ENCODE data around the gene GMEB1. TPM values are rescaled to one million over a fixed set of nuclear protein-coding genes. Genes with fewer than 3 reads are reported as not detected.
A peak's percentile ranks its signal among the peaks of the same experiment; 100 is the strongest.
"Not testable (repeated sequence)": the region's sequence is repeated elsewhere in the genome, so short reads cannot be mapped to it uniquely, and the experiment has no call there.

The GMEB1 gene
- total RNA-seq, 3 donors from 2014 or later (not counting 1 experiment from before 2014, with no cell fraction given): 26.1 to 29.1 (median 28.3) TPM

DNA sequence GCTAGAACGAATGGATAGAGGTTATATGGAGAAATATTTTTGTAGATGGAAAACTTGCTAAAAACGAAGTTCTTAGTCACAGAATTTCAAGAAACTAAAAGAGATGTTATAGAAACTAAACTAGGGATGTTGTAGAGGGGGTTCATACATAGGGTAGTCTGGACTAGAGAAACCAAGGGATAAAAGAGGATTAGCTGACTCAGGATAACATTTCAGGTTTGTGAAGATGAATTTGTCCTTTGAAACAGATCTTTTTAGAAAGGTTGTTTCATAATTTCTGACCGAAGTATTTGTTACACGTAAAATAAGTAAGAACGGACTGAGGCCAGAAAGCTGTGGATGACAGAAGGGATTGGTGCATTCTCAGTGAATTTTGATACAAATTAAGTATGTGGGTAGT lies 81.7 kb downstream of the GMEB1 start:
- TF ChIP-seq, protein P1, sequence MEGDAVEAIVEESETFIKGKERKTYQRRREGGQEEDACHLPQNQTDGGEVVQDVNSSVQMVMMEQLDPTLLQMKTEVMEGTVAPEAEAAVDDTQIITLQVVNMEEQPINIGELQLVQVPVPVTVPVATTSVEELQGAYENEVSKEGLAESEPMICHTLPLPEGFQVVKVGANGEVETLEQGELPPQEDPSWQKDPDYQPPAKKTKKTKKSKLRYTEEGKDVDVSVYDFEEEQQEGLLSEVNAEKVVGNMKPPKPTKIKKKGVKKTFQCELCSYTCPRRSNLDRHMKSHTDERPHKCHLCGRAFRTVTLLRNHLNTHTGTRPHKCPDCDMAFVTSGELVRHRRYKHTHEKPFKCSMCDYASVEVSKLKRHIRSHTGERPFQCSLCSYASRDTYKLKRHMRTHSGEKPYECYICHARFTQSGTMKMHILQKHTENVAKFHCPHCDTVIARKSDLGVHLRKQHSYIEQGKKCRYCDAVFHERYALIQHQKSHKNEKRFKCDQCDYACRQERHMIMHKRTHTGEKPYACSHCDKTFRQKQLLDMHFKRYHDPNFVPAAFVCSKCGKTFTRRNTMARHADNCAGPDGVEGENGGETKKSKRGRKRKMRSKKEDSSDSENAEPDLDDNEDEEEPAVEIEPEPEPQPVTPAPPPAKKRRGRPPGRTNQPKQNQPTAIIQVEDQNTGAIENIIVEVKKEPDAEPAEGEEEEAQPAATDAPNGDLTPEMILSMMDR (IDR thresholded peaks at IDR 0.05): no peak
- no peaks in the 10 kb centered on the region for H3K9me3 Mint-ChIP-seq
- peak overlapping the region; percentile 41 to 56 for H3K27ac Mint-ChIP-seq
- peak overlapping the region; percentile 43 for H3K4me3 Mint-ChIP-seq
- intact Hi-C loops (cut with micrococcal nuclease): no loop called here
- Histone ChIP-seq H3K4me1 (ENCODE audit: control insufficient read depth, insufficient read depth, low read length) (peaks cover 52% of the 10 kb centered on the region), H3K36me3 (ENCODE audit: control insufficient read depth, insufficient read depth, low read length) (peaks cover 15% of the 10 kb centered on the region), H3K4me3 (ENCODE audit: low read length) (no peak overlapping the region), H3K27me3 (ENCODE audit: control insufficient read depth, insufficient read depth, low read length) (no peaks in the 10 kb centered on the region), H3K27ac (ENCODE audit: low read length) (no peak overlapping the region), H3K9me3 (ENCODE audit: control insufficient read depth, insufficient read depth, low read length) (no peaks in the 10 kb centered on the region)
- peaks cover 38 to 51% of the 10 kb centered on the region in 2 donors for H3K4me1 Mint-ChIP-seq
- DNase-seq: no peak
- WGBS (ENCODE audit: insufficient coverage): 89% methylated on average over 5 of the region's 5 CpGs
- H3K36me3 Mint-ChIP-seq: no peaks in the 10 kb centered on the region
- H3K27me3 Mint-ChIP-seq (ENCODE audit: low read depth in 2 of 2): no peaks in the 10 kb centered on the region
- ATAC-seq: no peak

DNA sequence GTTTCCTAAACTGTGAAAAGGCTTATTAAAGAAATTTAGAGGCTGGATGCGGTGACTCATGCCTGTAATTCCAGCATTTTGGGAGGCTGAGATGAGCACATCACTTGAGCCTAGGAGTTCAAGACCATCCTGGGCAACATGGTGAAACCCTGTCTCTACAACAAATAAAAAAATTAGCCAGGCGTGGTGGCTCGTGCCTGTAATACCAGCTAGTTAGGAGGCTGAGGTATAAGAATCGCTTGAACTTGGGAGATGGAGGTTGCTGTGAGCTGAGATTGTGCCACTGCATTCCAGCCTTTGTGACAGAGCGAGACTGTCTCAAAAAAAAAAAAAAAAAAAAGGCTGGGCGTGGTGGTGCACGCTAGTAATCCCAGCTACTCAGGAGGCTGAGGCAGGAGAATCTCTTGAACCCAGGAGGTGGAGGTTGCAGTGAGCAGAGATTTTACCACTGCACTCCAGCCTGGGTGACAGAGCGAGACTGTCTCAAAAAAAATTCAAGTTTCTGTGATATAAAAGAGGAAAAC lies 82.2 kb downstream of the GMEB1 start:
- H3K36me3 Mint-ChIP-seq; H3K9me3 ChIP-seq (ENCODE audit: control insufficient read depth, insufficient read depth, low read length); DNase-seq; H3K27me3 Mint-ChIP-seq (ENCODE audit: low read depth in 2 of 2); H3K9me3 Mint-ChIP-seq; ATAC-seq; H3K27me3 ChIP-seq (ENCODE audit: control insufficient read depth, insufficient read depth, low read length); intact Hi-C loops (cut with micrococcal nuclease); H3K4me3 Mint-ChIP-seq; H3K4me3 ChIP-seq (ENCODE audit: low read length); H3K27ac ChIP-seq (ENCODE audit: low read length): not testable (repeated sequence)
- peaks cover 14% of the 10 kb centered on the region for H3K36me3 ChIP-seq (ENCODE audit: control insufficient read depth, insufficient read depth, low read length)
- 91% methylated on average over 7 of the region's 8 CpGs for WGBS (ENCODE audit: insufficient coverage)
- peaks cover 38 to 50% of the 10 kb centered on the region in 2 donors for H3K4me1 Mint-ChIP-seq
- peak overlapping the region in 1 of 2 donors; percentile 56 for H3K27ac Mint-ChIP-seq
- H3K4me1 ChIP-seq (ENCODE audit: control insufficient read depth, insufficient read depth, low read length): peaks cover 48% of the 10 kb centered on the region

DNA sequence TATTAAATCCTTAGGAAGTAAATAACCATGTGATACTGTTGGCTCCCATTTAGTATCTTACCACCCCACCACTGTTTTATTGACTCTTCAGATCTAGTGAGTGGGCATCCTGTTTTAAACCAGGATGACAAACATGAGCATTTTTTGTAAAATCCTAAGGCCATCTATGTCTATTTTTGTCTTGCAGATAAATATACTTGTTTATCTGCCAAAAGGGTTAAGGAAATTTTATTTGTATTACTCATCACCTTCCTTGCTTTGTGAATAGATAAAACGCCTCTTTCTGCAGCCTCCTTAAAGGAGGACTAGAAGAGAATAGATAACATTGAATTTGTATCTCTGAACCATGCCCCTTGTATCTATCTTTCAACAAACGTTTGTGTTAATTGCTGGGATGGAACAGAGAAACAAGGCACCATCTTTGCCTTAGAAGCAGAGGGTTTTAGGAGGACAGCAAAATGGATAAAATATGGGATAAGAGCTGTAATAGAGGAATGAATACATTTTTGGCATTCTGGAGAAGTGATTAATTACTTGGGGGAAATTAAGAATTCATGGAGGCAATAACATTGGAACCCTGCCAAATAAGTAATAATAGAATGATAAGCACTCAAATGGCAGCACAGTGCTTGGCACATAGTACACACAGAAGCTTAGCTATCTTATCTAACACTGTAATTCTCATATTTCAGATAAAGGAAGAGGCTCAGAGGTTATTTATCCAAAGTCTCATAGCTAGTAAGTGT lies 82.9 kb downstream of the GMEB1 start:
- Mint-ChIP-seq H3K27ac (peak overlapping the region; percentile 8 to 41), H3K27me3 (ENCODE audit: low read depth in 2 of 2) (no peaks in the 10 kb centered on the region), H3K9me3 (no peaks in the 10 kb centered on the region), H3K36me3 (no peaks in the 10 kb centered on the region), H3K4me3 (peak overlapping the region; percentile 11), H3K4me1 (peaks cover 33 to 44% of the 10 kb centered on the region in 2 donors)
- WGBS (ENCODE audit: insufficient coverage): 43% methylated on average over 1 of the region's 2 CpGs
- Histone ChIP-seq H3K27me3 (ENCODE audit: control insufficient read depth, insufficient read depth, low read length) (no peaks in the 10 kb centered on the region), H3K9me3 (ENCODE audit: control insufficient read depth, insufficient read depth, low read length) (no peaks in the 10 kb centered on the region), H3K4me1 (ENCODE audit: control insufficient read depth, insufficient read depth, low read length) (peaks cover 43% of the 10 kb centered on the region), H3K27ac (ENCODE audit: low read length) (no peak overlapping the region), H3K4me3 (ENCODE audit: low read length) (no peak overlapping the region), H3K36me3 (ENCODE audit: control insufficient read depth, insufficient read depth, low read length) (peaks cover 10% of the 10 kb centered on the region)
- no peak for DNase-seq
- no peak for ATAC-seq
- TF ChIP-seq, protein P1 (IDR thresholded peaks at IDR 0.05): no peak
- intact Hi-C loops (cut with micrococcal nuclease): no loop called here

DNA sequence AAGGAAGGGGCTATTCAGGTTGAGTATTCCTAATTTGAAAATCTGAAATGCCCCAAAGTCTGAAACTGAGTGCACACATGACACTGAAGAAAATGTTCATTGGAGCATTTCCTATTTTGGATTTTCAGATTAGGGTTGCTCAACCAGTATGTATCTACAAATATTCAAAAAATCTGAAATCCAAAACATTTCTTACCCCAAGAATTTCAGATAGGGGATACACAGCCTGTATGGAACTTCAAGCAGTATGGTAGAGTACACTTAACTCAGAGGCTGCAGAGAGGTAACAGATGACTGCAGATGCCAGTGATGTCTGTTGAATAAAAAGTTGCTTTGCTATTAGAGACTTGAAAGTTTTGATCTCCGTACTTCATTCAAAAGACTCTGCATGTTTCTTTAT lies 87.1 kb downstream of the GMEB1 start:
- DNase-seq: no peak
- Mint-ChIP-seq H3K27me3 (ENCODE audit: low read depth in 2 of 2) (no peaks in the 10 kb centered on the region), H3K27ac (no peak overlapping the region), H3K4me3 (no peak overlapping the region), H3K36me3 (no peaks in the 10 kb centered on the region), H3K4me1 (peaks cover 22 to 33% of the 10 kb centered on the region in 2 donors), H3K9me3 (no peaks in the 10 kb centered on the region)
- TF ChIP-seq, protein P1 (IDR thresholded peaks at IDR 0.05): no peak
- H3K27me3 ChIP-seq (ENCODE audit: control insufficient read depth, insufficient read depth, low read length): no peaks in the 10 kb centered on the region
- intact Hi-C loops (cut with micrococcal nuclease): no loop called here
- H3K4me1 ChIP-seq (ENCODE audit: control insufficient read depth, insufficient read depth, low read length): peaks cover 24% of the 10 kb centered on the region
- H3K4me3 ChIP-seq (ENCODE audit: low read length): no peak overlapping the region
- WGBS (ENCODE audit: insufficient coverage): 95% methylated on average over 1 of the region's 1 CpG
- H3K27ac ChIP-seq (ENCODE audit: low read length): no peak overlapping the region
- ATAC-seq: no peak
- no peaks in the 10 kb centered on the region for H3K9me3 ChIP-seq (ENCODE audit: control insufficient read depth, insufficient read depth, low read length)
- peaks cover 15% of the 10 kb centered on the region for H3K36me3 ChIP-seq (ENCODE audit: control insufficient read depth, insufficient read depth, low read length)

Data from natural killer cell (primary cell).